Hematopoietic multipotent progenitor cell treated with erythropoietin and hydrocortisone succinate and interleukin-3 and kit ligand, for 15 days (in vitro differentiated cells): Measurements from ENCODE around the gene EEFSEC.

Source experiments
- DNase-seq: peaks from one replicate; pipeline ENCODE4 v3.0.0-alpha.2; 2015; ENCODE audit warnings: low spot score

EEFSEC gene

GRCh38 chr3:128316481-128316891 lies 163.2 kb downstream of the EEFSEC start:
- DNase-seq, result no peak

DNA sequence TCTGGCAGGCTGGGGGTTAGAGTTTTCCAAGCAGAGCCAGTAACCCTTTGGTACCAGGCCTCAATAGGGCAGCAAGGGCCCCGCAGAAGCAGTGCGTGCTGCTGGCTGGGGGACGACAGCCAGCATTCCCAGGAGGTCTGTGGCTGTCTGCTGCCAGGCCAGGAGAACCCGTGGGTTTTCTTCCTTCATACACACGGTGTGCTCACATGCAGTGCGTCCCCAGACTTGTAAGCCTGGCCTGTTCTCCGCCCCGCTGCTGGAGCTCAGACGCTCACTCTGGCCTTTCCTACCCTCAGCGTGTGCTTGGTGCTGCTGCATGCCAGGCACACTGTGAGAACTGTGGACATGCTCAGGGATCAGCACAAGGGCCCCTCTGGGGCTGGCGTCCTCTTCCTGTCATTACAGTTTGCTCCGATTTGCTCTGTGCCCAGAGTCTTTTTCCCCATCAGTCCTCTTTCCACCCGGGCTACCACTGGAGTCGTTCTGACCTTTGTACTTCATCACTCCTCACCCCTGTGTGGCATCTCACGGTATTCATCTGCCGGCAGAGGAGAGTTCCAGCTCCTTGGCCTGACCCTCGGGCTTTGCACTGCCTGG lies 163.9 kb downstream of the EEFSEC start:
- no peak for DNase-seq

DNA sequence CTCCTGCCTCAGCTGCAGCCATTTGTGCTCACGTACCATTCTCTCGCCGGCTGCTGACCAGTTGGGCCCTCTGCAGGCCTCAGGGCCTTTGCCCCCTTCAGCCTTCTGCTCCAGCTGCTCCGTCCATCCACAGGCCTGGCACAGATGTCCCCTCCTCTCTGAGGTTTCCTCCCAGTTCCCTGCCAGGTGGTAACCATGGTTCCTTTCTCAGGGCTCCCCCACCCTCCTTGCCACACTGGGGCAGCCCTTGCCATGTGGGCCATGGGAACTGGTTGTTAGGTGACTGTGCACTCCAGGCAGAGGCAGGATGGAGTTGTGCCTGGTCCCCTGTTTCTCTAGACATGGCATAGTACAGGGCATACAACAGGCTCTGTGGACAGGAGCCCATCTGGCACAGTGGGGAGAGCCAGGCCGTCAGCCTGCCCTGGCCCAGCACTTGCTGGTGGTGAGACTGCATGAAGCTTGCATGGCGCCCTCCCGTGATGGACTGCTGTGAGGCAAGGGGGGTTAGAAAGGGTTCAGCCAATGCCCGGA lies 164.5 kb downstream of the EEFSEC start:
- DNase-seq, result no peak

GRCh38 chr3:128318275-128318941 lies 165.1 kb downstream of the EEFSEC start:
- no peak for DNase-seq

DNA sequence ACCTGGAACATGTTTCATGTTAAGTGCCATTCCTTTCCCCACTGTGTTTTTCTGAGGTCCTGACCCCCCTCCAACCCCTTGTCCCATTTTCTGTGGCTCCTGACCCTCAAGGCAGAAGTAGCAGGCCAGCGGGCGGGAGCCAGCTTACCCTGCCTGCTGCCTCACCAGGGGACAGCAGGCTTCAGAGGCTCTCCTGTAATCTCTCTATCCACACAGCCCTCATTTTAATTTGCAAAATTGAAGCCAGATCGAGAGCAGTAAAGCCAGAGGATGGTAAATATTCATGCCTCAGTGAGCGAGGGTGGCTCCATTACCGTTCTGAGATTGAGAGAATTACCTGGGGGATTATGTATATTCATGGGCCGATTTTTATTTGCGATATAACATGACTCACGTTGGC lies 165.8 kb downstream of the EEFSEC start:
- no peak for DNase-seq

DNA sequence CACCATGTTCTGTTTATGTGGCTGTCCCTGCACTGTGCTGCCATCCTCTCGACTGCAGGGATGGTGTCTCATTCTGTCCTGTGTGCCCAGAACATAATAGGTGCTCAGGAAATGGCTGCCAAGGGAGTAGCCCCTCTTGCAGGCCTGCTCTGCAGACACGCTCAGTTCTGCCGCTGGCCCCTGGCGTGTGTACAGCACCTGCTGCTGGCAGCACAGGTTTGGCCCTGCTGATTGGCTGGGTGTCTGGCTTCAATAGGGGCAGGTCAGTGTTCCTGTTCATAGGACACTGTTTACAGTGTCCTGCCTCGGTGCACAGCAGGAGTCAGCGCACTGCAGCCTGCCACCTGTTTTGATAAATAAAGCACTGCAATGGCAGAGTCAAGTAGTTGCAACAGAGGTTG lies 166.5 kb downstream of the EEFSEC start:
- DNase-seq, result no peak

GRCh38 chr3:128320551-128321340 lies 167.5 kb downstream of the EEFSEC start:
- DNase-seq, result no peak

DNA sequence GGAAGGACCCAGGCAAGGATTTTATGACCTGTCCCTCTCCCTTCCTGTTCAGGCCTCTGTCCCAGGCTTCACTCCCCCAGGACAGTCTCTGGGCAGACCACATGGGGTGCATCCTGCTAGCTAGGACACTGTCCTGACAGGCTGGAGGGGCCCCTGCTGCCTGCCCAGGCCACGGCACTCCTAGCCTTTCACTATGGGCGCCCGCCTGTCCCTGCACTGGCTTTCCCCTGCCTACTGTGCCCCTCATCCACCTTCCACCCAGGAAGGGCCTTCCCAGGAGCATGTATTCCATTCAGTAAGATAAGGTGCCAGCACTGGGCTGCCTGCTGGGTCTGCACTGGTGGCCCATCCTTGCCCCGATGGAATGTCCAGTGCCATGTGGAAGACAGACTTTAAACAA lies 168.1 kb downstream of the EEFSEC start:
- DNase-seq, result no peak

DNA sequence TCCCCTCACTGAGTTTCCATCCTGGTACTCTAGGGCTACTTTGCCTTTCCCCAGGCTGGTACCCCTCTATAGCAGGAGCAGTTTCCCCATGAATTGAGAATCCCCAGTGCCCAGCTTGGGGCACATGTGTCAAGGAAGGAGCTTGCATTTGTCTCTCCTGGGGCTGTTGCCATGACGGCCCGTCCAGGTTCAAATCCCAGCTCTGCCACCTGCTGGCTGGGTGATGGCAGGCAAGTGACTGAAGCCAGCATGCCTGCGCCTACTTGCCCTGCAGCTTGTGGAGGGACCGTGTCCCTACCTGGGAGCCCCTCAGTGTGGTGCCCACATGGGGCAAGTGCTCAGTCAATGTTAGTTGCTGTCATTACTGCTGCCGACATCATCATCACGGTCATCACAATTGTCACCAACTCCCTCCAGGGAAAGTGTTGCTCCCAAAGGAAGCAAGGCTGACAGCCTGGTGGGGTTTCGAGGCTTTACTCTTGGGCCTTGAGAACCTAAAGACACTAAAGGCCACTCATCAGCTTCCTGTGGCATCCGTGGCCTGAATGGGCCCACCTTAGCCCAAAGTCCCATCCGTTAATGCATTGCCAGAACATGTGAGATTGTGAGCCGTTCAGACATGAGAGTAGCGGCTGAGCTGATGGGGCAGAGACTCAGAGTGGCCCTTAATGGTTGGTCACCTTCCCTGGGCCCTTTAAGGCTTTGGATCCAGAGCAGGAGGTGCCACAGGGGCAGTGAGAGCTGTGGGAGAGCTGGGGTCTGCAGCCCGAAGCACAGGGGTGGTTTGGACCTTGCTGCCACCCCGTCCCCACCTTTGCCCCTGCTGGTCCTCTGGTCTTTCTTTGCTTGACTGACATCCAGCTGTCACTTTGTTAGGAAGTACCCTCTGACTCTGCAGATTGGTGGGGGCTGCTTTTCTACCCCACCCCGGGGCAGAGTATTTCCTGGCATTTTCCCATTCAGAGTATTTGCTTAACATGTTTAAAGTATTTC lies 169.0 kb downstream of the EEFSEC start:
- DNase-seq, result peak; percentile 38

- DNase-seq, result no peak
Measured at GRCh38 chr3:128323206-128324081, 170.2 kb downstream of the EEFSEC start.

- no peak for DNase-seq
Measured at GRCh38 chr3:128324911-128325592, 171.8 kb downstream of the EEFSEC start.

- DNase-seq, result no peak
Measured at GRCh38 chr3:128326051-128326823, 173.0 kb downstream of the EEFSEC start.

- DNase-seq, result no peak
Measured at GRCh38 chr3:128327606-128328031, 174.3 kb downstream of the EEFSEC start.

GRCh38 chr3:128328546-128329458 lies 175.5 kb downstream of the EEFSEC start:
- DNase-seq, result no peak

GRCh38 chr3:128329491-128330213 lies 176.4 kb downstream of the EEFSEC start:
- no peak for DNase-seq

DNA sequence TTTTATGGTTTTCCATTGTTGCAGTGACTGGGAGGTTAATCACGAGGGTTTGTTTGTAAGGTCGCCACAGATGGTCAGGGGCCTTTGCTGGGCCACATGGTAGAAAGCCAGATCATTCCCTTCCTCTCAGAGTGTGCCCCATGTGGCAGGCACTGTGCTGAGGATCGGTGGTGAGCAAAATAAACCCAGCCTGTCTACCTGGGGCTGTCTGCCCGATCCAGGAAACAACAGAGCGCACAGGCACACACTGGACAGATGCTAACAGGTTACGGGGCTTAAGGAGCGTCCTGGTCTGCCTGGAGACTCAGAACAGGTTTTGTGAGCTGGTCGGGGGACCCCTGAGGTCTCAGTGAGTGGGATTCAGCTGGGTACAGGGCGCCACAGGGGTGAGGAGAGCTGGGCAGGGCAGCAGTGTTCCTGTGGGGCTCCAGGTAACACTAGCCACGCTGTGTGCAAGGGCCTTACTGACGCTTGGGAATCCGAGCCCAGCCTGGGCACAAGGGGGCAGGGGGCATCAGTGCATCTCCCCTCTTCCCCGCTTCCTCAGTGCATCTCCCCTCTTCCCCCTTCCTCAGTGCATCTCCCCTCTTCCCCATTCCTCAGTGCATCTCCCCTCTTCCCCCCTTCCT lies 177.0 kb downstream of the EEFSEC start:
- DNase-seq, result no peak

DNA sequence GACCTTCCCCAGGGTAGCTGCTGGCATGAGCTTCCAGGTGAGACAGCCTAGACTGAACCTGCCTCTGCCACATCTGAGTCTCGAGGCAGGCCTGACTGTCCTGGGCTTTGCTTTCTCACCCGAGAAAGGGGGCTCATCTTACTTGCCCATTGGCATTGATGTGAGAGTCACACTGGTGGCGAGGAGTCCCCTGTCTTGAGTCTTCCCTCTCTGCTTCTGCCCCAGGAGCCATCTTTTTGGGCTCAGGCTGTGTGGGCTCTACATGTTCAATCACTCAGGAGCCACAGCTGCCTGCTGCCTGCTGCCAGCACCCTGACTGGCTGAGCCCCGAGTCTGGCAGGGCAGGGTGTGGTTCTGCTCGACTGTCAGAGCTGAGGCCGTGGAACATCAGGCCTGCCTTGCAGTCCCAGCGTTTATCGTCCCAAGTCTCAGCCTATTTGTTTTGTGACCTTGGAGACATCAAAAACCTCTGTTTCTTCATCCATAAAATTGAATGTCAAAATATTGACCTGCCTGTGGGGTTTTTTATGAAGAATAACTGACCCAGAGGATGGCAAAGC lies 180.9 kb downstream of the EEFSEC start:
- DNase-seq, result no peak
